Panc1 (cell line): ENCODE data around the gene OSGIN1. TPM values are rescaled to one million over a fixed set of nuclear protein-coding genes. Genes with fewer than 3 reads are reported as not detected.

Experiments
- ATAC-seq: fragments of 200-7000 bp; cut with Tn5 transposase; 2 replicates; pipeline ENCODE4 v1.9.1; 2020; ENCODE audit warnings: mild to moderate bottlenecking, moderate library complexity
- BruUV-seq: library from RNA; stranded (reverse); fragments of 400-500 nt; replicated peaks from 2 replicates; lab custom pipeline; 2021; lab: Mats Ljungman, UMichigan
- CTCF ChIA-PET: fragments of 300-600 bp; sonication (Branson Sonifier 250); formaldehyde crosslinking; loops from one replicate; lab custom pipeline; 2022; ENCODE audit warnings: antibody characterized with exemption; lab: Charles Lee
- POLR2A ChIA-PET: fragments of 300-600 bp; sonication (Branson Sonifier 250); formaldehyde crosslinking; loops from one replicate; lab custom pipeline; 2022; ENCODE audit warnings: antibody characterized with exemption; lab: Charles Lee
- DNase-seq: peaks from one replicate; pipeline ENCODE4 v3.0.0-alpha.2; 2010; ENCODE audit warnings: low read depth, low spot score
- H3K27ac ChIP-seq: 2 replicates; pipeline ENCODE4 v1.5.1; 2011; ENCODE audit warnings: mild to moderate bottlenecking, low read length, inconsistent platforms
- H3K27me3 ChIP-seq: fragments of 200-500 bp; sonication (Bioruptor generic); 2 replicates; pipeline ENCODE4 v1.6.0; 2014; ENCODE audit warnings: low read length, inconsistent platforms; ENCODE audit not compliant: control insufficient read depth, insufficient read depth
- H3K36me3 ChIP-seq: fragments of 200-500 bp; sonication (Bioruptor generic); 2 replicates; pipeline ENCODE4 v1.5.1; 2014; ENCODE audit warnings: inconsistent platforms, mild to moderate bottlenecking, low read length, moderate library complexity; ENCODE audit not compliant: control insufficient read depth, insufficient read depth
- H3K4me1 ChIP-seq: 2 replicates; pipeline ENCODE4 v1.5.1; 2011; ENCODE audit warnings: inconsistent platforms, mild to moderate bottlenecking, low read length, moderate library complexity; ENCODE audit not compliant: control insufficient read depth, insufficient read depth
- H3K4me3 ChIP-seq, 2 experiments: 2 replicates each; pipeline ENCODE4 v1.5.1; 2011 to 2012; ENCODE audit warnings: low read depth in 2 of 2, low read length in 2 of 2, mild to moderate bottlenecking in 2 of 2, inconsistent platforms in 1 of 2, moderate library complexity in 1 of 2
- H3K9me3 ChIP-seq: fragments of 200-500 bp; sonication (Bioruptor generic); 2 replicates; pipeline ENCODE4 v1.5.1; 2014; ENCODE audit warnings: low read depth, mild to moderate bottlenecking, inconsistent platforms, low read length, moderate library complexity; ENCODE audit not compliant: control insufficient read depth, insufficient read depth
- CTCF ChIP-seq: fragments of 450-650 bp; IDR thresholded peaks from 2 replicates; pipeline ENCODE4 v1.5.1; 2017; ENCODE audit warnings: mild to moderate bottlenecking
- POLR2AphosphoS5 ChIP-seq: IDR thresholded peaks from 2 replicates; pipeline ENCODE4 v1.6.1; 2012; ENCODE audit warnings: mild to moderate bottlenecking, low read depth, low read length, moderate library complexity
- SIN3A ChIP-seq: IDR thresholded peaks from 2 replicates; pipeline ENCODE4 v1.6.1; 2012; ENCODE audit warnings: low read depth, mild to moderate bottlenecking, low read length, moderate library complexity, borderline replicate concordance; ENCODE audit not compliant: insufficient read depth
- TCF7L2 ChIP-seq: IDR thresholded peaks from 2 replicates; pipeline ENCODE4 v1.6.1; 2011; ENCODE audit warnings: mild to moderate bottlenecking, low read depth, low read length, inconsistent platforms
- in situ Hi-C: cut with HindIII; loops from 2 replicates; pipeline ENCODE4 v1.10.0; 2016; ENCODE audit warnings: low sequenced_read_pairs, low pct_unique_long_range_greater_than_20kb
- intact Hi-C: fragments of 100-400 bp; cut with micrococcal nuclease; formaldehyde crosslinking; loops from one replicate; pipeline ENCODE4 v1.10.0; 2022; ENCODE audit not compliant: unreplicated experiment
- total RNA-seq: library from RNA; stranded (reverse); gene quantifications from one replicate; pipeline ENCODE4 v1.2.1, GENCODE V29; 2021; ENCODE audit not compliant: unreplicated experiment
- TF ChIP-seq, protein P1 (sequence below), 2 experiments: IDR thresholded peaks; 2 replicates each; pipeline ENCODE4 v1.6.1; 2011 to 2012; ENCODE audit warnings: low read depth in 2 of 2, control low read depth in 1 of 2, low read length in 1 of 2, mild to moderate bottlenecking in 1 of 2, moderate library complexity in 1 of 2; ENCODE audit not compliant: insufficient read depth in 1 of 2

OSGIN1 gene
- total RNA-seq, 1 experiment from 2014 or later = 4.9 TPM

DNA sequence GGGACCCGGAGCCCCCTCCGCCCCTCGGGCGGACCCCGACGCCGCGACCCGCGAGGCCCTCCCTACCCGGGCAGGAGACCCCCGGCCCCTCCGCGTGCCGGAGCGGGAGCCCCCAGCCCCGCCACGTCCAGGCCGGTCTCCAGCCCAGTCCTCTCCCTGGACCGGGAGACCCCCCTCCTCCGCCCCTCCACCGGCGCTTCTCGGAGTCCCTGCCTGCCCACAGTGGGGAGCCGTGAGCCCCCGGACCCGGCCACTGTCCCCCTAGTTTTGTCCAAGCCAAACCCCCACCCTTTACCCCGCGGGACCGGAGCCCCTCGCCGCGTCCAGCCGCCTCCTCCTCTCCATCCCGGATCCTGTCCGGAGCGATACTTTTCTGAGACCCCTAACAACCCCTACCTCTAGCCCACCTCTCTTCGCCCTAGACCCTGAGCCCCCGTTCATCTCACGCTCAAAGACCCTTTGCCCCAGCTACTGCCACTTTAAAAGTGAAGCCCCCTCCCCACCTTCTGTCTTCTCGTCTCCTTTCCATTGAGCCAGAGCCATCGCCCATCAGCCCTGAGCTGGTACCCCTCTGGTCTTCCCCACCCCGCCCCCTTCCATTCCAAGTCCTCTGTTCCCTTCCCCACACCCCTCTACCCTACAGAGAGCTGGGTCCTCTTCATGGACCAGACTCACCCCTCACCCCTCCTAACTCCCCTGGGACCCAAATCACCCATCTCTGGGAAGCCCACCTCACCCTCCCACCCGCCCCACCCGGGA is 16.0 kb downstream of the OSGIN1 start:
- Histone ChIP-seq H3K36me3 (no peaks in the 10 kb centered on the region), H3K4me3 (no peak overlapping the region), H3K27ac (no peak overlapping the region), H3K27me3 (no peaks in the 10 kb centered on the region), H3K9me3 (no peaks in the 10 kb centered on the region), H3K4me1 (no peaks in the 10 kb centered on the region)
- ChIA-PET CTCF (interaction anchor here (0.9 kb wide), 1 partner anchor 45 kb away, joined by 14 read pairs; no protein-coding TSS in a partner anchor), POLR2A (no interaction called here)
- TF ChIP-seq CTCF (no peak), POLR2AphosphoS5 (no peak), TCF7L2 (no peak), SIN3A (no peak)
- TF ChIP-seq, protein P1, sequence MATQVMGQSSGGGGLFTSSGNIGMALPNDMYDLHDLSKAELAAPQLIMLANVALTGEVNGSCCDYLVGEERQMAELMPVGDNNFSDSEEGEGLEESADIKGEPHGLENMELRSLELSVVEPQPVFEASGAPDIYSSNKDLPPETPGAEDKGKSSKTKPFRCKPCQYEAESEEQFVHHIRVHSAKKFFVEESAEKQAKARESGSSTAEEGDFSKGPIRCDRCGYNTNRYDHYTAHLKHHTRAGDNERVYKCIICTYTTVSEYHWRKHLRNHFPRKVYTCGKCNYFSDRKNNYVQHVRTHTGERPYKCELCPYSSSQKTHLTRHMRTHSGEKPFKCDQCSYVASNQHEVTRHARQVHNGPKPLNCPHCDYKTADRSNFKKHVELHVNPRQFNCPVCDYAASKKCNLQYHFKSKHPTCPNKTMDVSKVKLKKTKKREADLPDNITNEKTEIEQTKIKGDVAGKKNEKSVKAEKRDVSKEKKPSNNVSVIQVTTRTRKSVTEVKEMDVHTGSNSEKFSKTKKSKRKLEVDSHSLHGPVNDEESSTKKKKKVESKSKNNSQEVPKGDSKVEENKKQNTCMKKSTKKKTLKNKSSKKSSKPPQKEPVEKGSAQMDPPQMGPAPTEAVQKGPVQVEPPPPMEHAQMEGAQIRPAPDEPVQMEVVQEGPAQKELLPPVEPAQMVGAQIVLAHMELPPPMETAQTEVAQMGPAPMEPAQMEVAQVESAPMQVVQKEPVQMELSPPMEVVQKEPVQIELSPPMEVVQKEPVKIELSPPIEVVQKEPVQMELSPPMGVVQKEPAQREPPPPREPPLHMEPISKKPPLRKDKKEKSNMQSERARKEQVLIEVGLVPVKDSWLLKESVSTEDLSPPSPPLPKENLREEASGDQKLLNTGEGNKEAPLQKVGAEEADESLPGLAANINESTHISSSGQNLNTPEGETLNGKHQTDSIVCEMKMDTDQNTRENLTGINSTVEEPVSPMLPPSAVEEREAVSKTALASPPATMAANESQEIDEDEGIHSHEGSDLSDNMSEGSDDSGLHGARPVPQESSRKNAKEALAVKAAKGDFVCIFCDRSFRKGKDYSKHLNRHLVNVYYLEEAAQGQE (IDR thresholded peaks at IDR 0.05; ENCODE audit: insufficient read depth in 1 of 2, low read depth in 2 of 2, low read length in 1 of 2) = no peak
- DNase-seq (no peak), ATAC-seq (no peak)
- no TSS peak for BruUV-seq
- intact Hi-C loops (no loop called here), in situ Hi-C loops (no loop called here)

GRCh38 chr16:83969771-83970429 is 16.9 kb downstream of the OSGIN1 start:
- no peaks in the 10 kb centered on the region for H3K4me1 ChIP-seq
- no peak overlapping the region for H3K27ac ChIP-seq
- intact Hi-C loops (no loop called here), in situ Hi-C loops (no loop called here)
- BruUV-seq = no TSS peak
- no peaks in the 10 kb centered on the region for H3K9me3 ChIP-seq
- ATAC-seq = no peak
- TF ChIP-seq TCF7L2 = no peak
- TF ChIP-seq POLR2AphosphoS5 = no peak
- DNase-seq = no peak
- H3K4me3 ChIP-seq = no peak overlapping the region
- no peaks in the 10 kb centered on the region for H3K36me3 ChIP-seq
- H3K27me3 ChIP-seq = no peaks in the 10 kb centered on the region
- POLR2A ChIA-PET = no interaction called here
- CTCF ChIA-PET = interaction anchor here (0.9 kb wide), 1 partner anchor 46 kb away, joined by 14 read pairs; no protein-coding TSS in a partner anchor
